ENCODE data around the gene LRRIQ3. TPM values are rescaled to one million over a fixed set of nuclear protein-coding genes. Genes with fewer than 3 reads are reported as not detected.

LRRIQ3 gene, protein sequence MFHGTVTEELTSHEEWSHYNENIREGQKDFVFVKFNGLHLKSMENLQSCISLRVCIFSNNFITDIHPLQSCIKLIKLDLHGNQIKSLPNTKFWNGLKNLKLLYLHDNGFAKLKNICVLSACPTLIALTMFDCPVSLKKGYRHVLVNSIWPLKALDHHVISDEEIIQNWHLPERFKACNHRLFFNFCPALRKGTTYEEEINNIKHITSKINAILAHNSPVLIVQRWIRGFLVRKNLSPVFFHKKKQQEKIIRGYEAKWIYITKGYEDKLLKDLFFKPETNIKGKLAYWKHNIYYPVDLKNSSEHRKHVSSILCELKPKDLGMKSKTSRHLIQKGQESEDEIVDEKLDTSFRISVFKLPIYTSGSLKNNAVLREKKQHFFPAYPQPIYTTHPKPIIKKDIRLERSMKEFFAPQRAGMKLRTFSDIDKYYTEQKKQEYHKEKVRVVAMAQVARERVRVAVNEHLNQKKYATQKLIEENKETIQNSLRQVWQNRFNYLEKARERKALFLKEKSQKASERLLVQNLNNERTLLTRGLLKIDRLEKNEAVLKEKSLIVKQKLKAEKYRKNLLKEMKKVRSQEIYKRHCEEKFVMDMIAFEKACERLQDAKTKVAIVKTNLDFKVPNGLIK
- 0.81 and 0.99 TPM in 2 replicates for total RNA-seq (2014; rRNA removed; shearing (Covaris generic))

GRCh38 chr1:74197657-74198552, at the start of gene LRRIQ3, which contains the start of gene FPGT:
LRRIQ3 (minus strand) TSS chr1:74198176; CDS start chr1:74183684, 14,492 bp downstream.
FPGT (plus strand) TSS chr1:74198242; CDS start chr1:74198279, 37 bp downstream.
- no peaks in the 10 kb centered on the region for H3K9me3 ChIP-seq (replicated peaks)
- peak; percentile 95 to 97 for DNase-seq
- peak within 1 kb of the TSS; percentile 69 for H3K4me3 ChIP-seq
- peak within 1 kb of the TSS; percentile 68 for H3K27ac ChIP-seq
- no peaks in the 10 kb centered on the region for H3K27me3 ChIP-seq
- no peaks in the 10 kb centered on the region; the same call in 1 of the 2 replicates for H3K36me3 ChIP-seq
- 0 out of 2 replicates have a peak, but pooled peaks cover 3% of the 10 kb centered on the region for H3K4me1 ChIP-seq

DNA sequence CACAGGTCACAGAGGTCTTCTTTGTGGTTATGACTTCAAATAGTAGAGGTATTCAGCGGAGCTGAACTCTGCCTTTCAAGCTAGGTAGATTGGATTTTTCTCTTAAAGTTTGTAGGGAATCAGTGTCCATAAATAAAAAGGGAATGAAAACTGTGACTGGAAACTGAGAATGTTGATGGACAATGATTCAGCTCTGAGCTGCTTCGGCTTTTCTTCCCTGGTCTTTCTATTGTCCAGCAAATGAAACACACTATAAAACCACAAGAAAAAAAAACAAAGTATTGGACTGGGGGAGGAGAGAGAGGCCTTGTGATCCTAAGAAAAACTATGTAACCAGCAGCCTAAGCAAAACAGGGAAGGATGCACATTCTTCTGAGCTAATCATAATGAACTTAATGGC, 48.3 kb upstream of the LRRIQ3 start:
- Histone ChIP-seq H3K36me3 (no peaks in the 10 kb centered on the region), H3K4me3 (no peak overlapping the region), H3K27ac (no peak overlapping the region), H3K4me1 (no peaks in the 10 kb centered on the region), H3K9me3 (replicated peaks) (no peaks in the 10 kb centered on the region), H3K27me3 (no peaks in the 10 kb centered on the region)
- no peak for DNase-seq

GRCh38 chr1:74245168-74245772, 47.3 kb upstream of the LRRIQ3 start:
- Histone ChIP-seq H3K9me3 (replicated peaks) (no peaks in the 10 kb centered on the region), H3K4me3 (no peak overlapping the region), H3K27ac (no peak overlapping the region), H3K4me1 (no peaks in the 10 kb centered on the region), H3K36me3 (no peaks in the 10 kb centered on the region), H3K27me3 (no peaks in the 10 kb centered on the region)
- DNase-seq: no peak

- no peaks in the 10 kb centered on the region for H3K9me3 ChIP-seq (replicated peaks)
- DNase-seq: no peak
- no peaks in the 10 kb centered on the region for H3K4me1 ChIP-seq
- no peak overlapping the region for H3K4me3 ChIP-seq
- H3K36me3 ChIP-seq: no peaks in the 10 kb centered on the region
- no peak overlapping the region for H3K27ac ChIP-seq
- no peaks in the 10 kb centered on the region for H3K27me3 ChIP-seq
Measured at GRCh38 chr1:74237787-74238186, 39.8 kb upstream of the LRRIQ3 start.

DNA sequence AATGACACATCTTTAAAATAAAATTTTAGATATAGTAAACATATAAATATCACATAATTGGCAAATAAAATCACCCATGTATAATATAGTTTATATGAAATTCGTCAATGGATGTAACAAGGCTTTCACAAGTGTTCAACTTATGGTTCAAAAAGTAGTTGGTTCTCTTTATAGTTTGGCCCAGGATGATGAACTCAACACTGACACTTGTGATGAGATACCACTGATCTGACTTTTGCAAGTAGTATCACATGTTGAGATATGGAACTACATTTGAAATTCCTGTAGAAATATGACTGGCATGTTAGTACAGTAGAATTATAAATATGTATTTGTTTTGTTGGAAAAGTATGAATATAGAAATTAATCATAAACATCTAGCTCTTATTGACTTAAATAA, 39.1 kb upstream of the LRRIQ3 start:
- Histone ChIP-seq H3K9me3 (replicated peaks) (no peaks in the 10 kb centered on the region), H3K4me1 (no peaks in the 10 kb centered on the region), H3K27me3 (no peaks in the 10 kb centered on the region), H3K27ac (no peak overlapping the region), H3K4me3 (no peak overlapping the region), H3K36me3 (no peaks in the 10 kb centered on the region)
- DNase-seq: no peak

DNA sequence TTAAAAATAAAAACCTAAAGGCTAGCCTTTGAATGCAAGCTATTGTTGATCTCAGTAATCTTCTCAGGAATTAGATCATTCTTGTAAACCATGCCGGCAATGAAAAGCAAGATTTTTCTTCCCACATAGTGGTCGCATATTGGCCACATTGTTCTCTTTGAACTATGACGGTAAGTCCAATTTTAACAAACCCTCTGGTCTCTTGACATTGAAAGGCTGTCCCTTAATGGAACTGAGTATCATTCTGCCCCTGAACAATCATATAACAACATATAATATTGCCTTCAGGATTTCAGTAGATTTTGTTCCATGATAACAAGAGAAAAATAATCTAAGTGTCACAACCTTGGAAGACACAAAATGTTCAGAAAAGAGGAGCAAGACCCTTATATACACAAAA, 38.5 kb upstream of the LRRIQ3 start:
- DNase-seq: no peak
- no peaks in the 10 kb centered on the region for H3K4me1 ChIP-seq
- H3K9me3 ChIP-seq (replicated peaks): no peaks in the 10 kb centered on the region
- no peak overlapping the region for H3K27ac ChIP-seq
- H3K36me3 ChIP-seq: no peaks in the 10 kb centered on the region
- no peaks in the 10 kb centered on the region for H3K27me3 ChIP-seq
- no peak overlapping the region for H3K4me3 ChIP-seq

GRCh38 chr1:74235153-74235552, 37.2 kb upstream of the LRRIQ3 start, which contains the start of gene TNNI3K:
TNNI3K (plus strand) TSS chr1:74235387; CDS start chr1:74235452, 65 bp downstream.
- Histone ChIP-seq H3K4me1 (no peaks in the 10 kb centered on the region), H3K4me3 (no peak within 1 kb of the TSS), H3K27ac (no peak within 1 kb of the TSS), H3K9me3 (replicated peaks) (no peaks in the 10 kb centered on the region), H3K27me3 (no peaks in the 10 kb centered on the region), H3K36me3 (no peaks in the 10 kb centered on the region)
- no peak for DNase-seq

- H3K27me3 ChIP-seq: no peaks in the 10 kb centered on the region
- DNase-seq: no peak
- no peaks in the 10 kb centered on the region for H3K36me3 ChIP-seq
Measured at GRCh38 chr1:74223453-74223852, 25.5 kb upstream of the LRRIQ3 start.

DNA sequence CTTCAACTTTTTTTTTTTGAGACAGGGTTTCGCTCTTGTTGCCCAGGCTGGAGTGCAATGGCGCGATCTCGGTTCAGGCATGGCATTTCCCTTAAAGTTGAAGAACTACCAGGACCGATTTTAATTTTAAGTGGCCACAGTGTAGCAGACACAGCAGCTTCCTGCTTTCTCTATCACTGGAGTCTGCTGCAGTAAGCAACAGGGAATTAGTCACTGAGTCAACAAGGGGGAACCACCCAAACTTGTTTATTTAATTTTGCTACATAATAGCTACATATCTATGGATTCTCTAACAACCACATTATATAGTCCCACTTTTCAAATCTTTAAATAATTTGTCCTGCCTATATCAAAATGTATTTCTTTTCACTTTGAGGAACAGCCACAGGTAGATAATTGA, 24.7 kb upstream of the LRRIQ3 start:
- H3K27me3 ChIP-seq: no peaks in the 10 kb centered on the region
- H3K4me1 ChIP-seq: no peaks in the 10 kb centered on the region
- H3K36me3 ChIP-seq: no peaks in the 10 kb centered on the region
- H3K9me3 ChIP-seq (replicated peaks): no peaks in the 10 kb centered on the region
- no peak overlapping the region for H3K4me3 ChIP-seq
- no peak overlapping the region for H3K27ac ChIP-seq
- DNase-seq: no peak

More at GRCh38 chr1:74223453-74223852, 25.5 kb upstream of the LRRIQ3 start:
- H3K4me3 ChIP-seq: no peak overlapping the region
- H3K4me1 ChIP-seq: no peaks in the 10 kb centered on the region
- no peaks in the 10 kb centered on the region for H3K9me3 ChIP-seq (replicated peaks)
- H3K27ac ChIP-seq: no peak overlapping the region

- H3K27me3 ChIP-seq: no peaks in the 10 kb centered on the region
- H3K36me3 ChIP-seq: no peaks in the 10 kb centered on the region
- no peaks in the 10 kb centered on the region for H3K9me3 ChIP-seq (replicated peaks)
- H3K27ac ChIP-seq: no peak overlapping the region
- DNase-seq: no peak
- H3K4me1 ChIP-seq: no peaks in the 10 kb centered on the region
- no peak overlapping the region for H3K4me3 ChIP-seq
Measured at GRCh38 chr1:74215229-74215628, 17.3 kb upstream of the LRRIQ3 start.

DNA sequence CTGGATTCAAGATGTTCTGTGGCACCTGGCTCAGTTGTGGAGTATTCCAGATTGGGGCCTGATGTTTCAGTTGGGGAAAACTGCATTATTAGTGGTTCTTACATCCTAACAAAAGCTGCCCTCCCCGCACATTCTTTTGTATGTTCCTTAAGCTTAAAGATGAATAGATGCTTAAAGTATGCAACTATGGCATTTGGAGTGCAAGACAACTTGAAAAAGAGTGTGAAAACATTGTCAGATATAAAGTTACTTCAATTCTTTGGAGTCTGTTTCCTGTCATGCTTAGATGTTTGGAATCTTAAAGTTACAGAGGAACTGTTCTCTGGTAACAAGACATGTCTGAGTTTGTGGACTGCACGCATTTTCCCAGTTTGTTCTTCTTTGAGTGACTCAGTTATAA, 7.3 kb upstream of the LRRIQ3 start:
- no peak for DNase-seq
- no peaks in the 10 kb centered on the region for H3K4me1 ChIP-seq
- no peak overlapping the region for H3K27ac ChIP-seq

GRCh38 chr1:74199504-74199903, 1.5 kb upstream of the LRRIQ3 start:
- Histone ChIP-seq H3K36me3 (no peaks in the 10 kb centered on the region; the same call in 1 of the 2 replicates), H3K27me3 (no peaks in the 10 kb centered on the region), H3K4me3 (no peak overlapping the region), H3K27ac (no peak overlapping the region), H3K9me3 (replicated peaks) (no peaks in the 10 kb centered on the region), H3K4me1 (0 out of 2 replicates have a peak, but pooled peaks cover 3% of the 10 kb centered on the region)
- no peak for DNase-seq

More for the DNA sequence above, 7.3 kb upstream of the LRRIQ3 start:
- no peak overlapping the region for H3K4me3 ChIP-seq
- no peaks in the 10 kb centered on the region for H3K9me3 ChIP-seq (replicated peaks)
- no peaks in the 10 kb centered on the region; the same call in 1 of the 2 replicates for H3K36me3 ChIP-seq
- H3K27me3 ChIP-seq: no peaks in the 10 kb centered on the region

DNA sequence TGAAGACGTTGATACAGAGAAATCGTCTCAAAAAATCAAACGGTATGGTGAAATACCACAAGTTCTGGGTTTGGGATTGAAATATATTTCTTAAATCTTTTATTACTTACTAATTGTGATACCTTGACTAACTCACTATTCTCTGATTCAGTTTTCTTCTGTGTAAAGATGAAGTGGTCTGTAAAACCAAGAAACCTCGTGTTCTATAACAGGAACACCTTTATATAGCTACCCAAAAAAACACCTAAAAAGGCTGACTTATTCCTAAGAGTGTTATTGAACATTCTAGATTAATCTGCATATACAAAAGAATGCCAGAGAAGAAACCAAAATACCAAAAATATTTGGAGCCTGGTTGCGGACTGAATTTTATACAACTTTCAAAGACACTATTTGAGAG, 721 bp downstream of the LRRIQ3 start:
- Histone ChIP-seq H3K36me3 (no peaks in the 10 kb centered on the region; the same call in 1 of the 2 replicates), H3K9me3 (replicated peaks) (no peaks in the 10 kb centered on the region), H3K27me3 (no peaks in the 10 kb centered on the region), H3K4me1 (0 out of 2 replicates have a peak, but pooled peaks cover 3% of the 10 kb centered on the region), H3K27ac (peak overlapping the region; percentile 68; the same call in 1 of the 2 replicates), H3K4me3 (peak overlapping the region; percentile 69)
- no peak for DNase-seq

GRCh38 chr1:74195339-74195738, 2.6 kb downstream of the LRRIQ3 start:
- no peak overlapping the region for H3K4me3 ChIP-seq
- no peak for DNase-seq

More at GRCh38 chr1:74195339-74195738, 2.6 kb downstream of the LRRIQ3 start:
- H3K36me3 ChIP-seq: no peaks in the 10 kb centered on the region
- 0 out of 2 replicates have a peak, but pooled peaks cover 3% of the 10 kb centered on the region for H3K4me1 ChIP-seq
- H3K9me3 ChIP-seq (replicated peaks): no peaks in the 10 kb centered on the region
- H3K27ac ChIP-seq: no peak overlapping the region
- no peaks in the 10 kb centered on the region for H3K27me3 ChIP-seq
